Neural cell (in vitro differentiated cells): ENCODE measurements around the gene PDIA4.

Experiments
- POLR2AphosphoS5 ChIP-seq: IDR thresholded peaks from 2 replicates; pipeline ENCODE4 v1.6.1; 2012
- SMC3 ChIP-seq: fragments of 450-650 bp; conservative IDR thresholded peaks from 2 replicates; pipeline ENCODE4 v1.6.1; 2014; ENCODE audit warnings: antibody characterized with exemption, mild to moderate bottlenecking, moderate library complexity; ENCODE audit not compliant: poor library complexity
- TAF1 ChIP-seq: IDR thresholded peaks from 2 replicates; pipeline ENCODE4 v1.6.1; 2012; ENCODE audit warnings: low read depth
- TF ChIP-seq, protein P1 (sequence below): fragments of 450-650 bp; IDR thresholded peaks from 2 replicates; pipeline ENCODE4 v1.5.1; 2014; ENCODE audit warnings: antibody characterized with exemption, mild to moderate bottlenecking, moderate library complexity; ENCODE audit not compliant: poor library complexity, severe bottlenecking

DNA sequence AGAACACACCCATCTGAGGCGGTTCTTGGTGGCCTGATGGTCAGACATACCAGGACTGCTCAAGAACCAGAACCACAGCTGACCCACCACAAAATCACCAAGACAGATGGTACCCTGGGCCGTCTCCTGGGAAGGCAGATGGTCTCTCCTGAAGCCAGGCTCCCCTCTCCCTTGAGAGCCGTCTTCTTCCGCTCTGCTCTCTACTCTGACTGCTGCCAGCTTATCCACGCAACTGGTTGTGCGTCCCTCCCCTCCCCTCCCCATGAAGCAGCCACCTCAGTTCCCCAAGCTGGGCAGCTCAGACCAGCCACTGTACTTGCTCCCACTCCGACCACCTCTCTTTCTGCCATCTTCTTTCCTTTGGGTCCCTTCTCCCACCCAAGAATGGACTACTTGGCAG, 14.0 kb downstream of the PDIA4 start:
- TF ChIP-seq, protein P1, sequence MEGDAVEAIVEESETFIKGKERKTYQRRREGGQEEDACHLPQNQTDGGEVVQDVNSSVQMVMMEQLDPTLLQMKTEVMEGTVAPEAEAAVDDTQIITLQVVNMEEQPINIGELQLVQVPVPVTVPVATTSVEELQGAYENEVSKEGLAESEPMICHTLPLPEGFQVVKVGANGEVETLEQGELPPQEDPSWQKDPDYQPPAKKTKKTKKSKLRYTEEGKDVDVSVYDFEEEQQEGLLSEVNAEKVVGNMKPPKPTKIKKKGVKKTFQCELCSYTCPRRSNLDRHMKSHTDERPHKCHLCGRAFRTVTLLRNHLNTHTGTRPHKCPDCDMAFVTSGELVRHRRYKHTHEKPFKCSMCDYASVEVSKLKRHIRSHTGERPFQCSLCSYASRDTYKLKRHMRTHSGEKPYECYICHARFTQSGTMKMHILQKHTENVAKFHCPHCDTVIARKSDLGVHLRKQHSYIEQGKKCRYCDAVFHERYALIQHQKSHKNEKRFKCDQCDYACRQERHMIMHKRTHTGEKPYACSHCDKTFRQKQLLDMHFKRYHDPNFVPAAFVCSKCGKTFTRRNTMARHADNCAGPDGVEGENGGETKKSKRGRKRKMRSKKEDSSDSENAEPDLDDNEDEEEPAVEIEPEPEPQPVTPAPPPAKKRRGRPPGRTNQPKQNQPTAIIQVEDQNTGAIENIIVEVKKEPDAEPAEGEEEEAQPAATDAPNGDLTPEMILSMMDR: no peak
- TF ChIP-seq TAF1 (no peak), POLR2AphosphoS5 (no peak), SMC3 (no peak)
